GM19397 (cell line): Measurements from ENCODE around the gene TAS1R1.
"Not testable (repeated sequence)": the region's sequence is repeated elsewhere in the genome, so short reads cannot be mapped to it uniquely, and the experiment has no call there.

Experiments used
- ATAC-seq: cut with Tn5 transposase; IDR thresholded peaks from one replicate; pipeline ENCODE4 v1.9.1; 2021; ENCODE audit warnings: mild to moderate bottlenecking, moderate library complexity; ENCODE audit not compliant: unreplicated experiment

TAS1R1 gene

DNA sequence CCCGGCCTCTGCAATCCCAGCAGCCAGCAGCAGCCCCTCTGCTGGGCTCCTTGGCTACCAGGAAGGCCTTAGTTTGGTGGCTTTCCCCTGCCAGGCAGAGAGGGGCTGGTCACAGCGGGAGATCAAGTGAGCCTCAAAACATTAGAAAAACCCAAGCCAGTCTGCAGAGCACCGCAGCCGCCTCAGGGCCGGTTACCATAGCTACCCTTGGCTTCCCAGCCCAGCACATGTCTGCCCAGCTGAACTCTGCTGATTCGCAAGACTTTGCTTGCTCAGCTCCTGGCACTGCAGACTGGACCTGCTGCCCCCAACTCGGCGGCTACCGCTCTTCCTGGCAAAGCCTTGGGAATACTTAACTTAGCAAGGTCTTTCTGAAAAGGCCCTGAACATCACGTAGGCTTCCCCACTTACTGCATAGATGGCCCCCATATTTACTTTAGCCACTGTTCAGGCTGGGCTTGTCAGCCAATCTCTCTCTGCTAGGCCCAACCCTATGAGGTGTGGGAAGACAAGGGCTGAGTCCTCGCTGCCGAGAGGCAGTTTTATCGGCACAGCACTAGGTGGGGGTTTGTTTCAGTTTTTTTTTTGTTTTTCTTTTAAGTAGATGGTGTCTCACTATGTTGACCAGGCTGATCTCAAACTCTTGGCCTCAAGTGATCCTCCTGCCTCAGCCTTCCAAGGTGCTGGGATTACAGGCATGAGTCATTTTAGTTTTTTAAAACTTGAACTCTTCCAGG lies 35.0 kb upstream of the TAS1R1 start:
- ATAC-seq: no peak

DNA sequence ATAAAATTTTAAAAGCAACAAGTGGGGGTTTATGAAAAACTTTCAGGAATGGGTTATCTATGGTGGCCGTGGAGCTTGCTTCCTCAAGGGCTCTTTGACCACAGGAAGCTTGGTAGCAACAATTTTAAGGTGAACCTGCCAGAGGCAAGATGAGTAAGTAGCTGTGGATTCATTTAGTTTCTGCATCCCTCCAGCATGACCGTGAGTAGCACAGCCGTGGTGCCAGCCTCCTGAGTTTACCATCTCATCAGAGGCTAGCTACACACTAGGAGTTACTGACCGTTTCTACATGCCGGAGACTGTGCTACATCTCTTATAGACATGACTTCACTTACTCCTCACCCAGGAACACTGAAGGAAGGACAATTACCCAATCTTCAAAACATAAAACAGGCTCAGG lies 33.6 kb upstream of the TAS1R1 start:
- ATAC-seq: no peak

DNA sequence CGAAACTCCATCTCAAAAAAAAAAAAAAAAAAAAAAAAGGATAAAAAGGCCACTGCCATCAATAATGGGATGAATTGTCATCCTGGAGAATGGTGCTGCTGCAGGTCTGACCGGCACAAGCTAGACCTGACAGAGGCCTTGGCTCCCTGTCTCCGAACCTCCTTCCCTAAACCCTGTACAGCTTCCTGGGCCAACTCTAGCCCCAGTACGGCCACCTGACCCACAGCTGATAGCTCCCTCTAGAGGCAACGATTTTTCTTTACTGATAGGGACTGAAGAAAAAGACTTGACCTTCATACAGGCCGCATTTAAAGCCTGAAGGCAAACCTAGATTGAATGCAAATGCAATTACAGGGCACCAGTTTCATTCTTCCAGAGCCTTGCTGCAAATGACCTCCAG lies 31.5 kb upstream of the TAS1R1 start:
- no peak for ATAC-seq

DNA sequence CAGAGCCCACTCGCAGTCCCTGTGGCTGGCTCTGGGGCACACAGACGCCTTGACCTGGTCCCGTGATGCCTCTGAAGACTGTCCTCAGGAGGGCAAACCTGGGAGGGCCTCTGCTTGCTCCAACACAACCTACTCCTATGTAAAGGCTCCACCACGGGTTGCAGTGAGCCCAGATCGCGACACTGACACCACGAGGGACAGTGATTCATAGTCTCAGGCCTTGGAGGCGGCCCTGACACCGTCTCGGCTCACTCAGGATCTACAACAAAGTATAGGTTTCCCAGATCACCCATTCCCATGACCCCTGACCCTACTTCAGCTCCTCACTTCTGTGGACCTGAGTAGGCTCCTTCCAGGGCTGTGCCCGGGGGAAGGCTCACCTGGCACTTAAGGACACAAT lies 28.8 kb upstream of the TAS1R1 start:
- no peak for ATAC-seq

DNA sequence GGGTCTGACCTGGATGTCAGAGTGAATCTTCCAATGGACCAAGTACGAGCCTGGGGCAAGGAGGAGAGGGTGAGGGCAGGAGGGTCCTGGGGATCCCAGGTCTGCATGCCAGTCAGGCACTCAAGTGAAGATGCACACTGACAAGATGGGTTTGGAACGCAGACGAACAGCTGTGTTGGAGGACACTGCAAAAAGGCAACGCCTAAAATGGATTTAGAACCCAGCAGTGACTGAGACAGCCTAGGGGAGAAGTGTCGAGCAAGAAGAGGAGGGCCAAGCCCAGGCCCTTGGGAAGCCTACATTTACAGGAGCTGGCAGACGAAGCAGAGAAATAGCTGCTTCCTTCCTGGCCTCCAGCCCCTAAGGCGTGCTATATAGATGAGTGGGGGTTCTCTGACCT lies 26.6 kb upstream of the TAS1R1 start:
- no peak for ATAC-seq

DNA sequence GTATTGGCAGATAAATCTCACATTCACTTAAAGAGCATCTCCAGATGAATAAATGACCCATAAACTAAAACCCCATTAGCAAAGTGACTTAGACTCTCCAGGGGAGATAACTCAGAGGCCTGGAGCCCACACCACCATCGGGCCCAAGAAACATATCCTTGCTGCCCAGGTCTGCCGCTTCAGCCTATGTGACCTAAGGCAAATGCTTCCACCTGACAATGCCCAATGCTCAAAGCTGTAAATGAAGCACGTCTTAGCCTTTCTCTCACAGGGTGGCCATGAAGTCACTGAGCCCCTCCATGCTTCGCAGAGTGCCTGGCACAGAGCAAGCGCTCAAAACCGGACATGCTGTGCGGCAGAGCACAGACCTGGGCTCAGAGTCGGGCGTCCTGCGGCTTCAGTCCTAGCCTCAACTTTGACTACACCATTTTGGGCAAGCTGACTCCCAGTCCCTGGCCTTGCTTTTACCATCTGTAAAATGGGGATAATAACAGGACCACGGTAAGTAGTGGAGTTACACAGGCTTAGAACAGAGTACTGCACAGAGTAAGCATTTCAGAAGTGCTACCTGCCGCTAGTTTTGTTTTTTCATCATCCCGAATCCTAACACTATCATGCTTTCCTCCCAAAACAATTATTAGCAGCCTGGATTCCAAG lies 24.5 kb upstream of the TAS1R1 start:
- ATAC-seq: no peak

DNA sequence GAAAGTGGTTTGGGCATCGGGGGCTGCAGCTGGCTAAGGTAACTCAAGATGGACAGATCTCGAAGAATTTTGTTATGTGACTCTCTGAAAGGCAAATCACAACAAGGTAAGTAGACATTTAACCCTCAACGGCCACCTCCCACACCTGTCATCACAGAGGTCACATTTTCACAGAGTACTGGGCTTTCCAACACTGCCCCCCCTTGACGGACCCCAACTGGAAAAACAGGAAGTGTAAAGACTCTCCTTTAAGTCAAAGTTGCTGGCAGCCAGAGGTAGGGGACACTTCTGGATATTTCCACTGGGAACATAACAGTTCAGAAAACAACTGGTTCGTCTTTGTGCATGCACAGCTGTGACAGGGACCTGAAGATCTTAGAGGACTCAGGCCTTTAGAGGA lies 23.1 kb upstream of the TAS1R1 start:
- ATAC-seq: no peak

DNA sequence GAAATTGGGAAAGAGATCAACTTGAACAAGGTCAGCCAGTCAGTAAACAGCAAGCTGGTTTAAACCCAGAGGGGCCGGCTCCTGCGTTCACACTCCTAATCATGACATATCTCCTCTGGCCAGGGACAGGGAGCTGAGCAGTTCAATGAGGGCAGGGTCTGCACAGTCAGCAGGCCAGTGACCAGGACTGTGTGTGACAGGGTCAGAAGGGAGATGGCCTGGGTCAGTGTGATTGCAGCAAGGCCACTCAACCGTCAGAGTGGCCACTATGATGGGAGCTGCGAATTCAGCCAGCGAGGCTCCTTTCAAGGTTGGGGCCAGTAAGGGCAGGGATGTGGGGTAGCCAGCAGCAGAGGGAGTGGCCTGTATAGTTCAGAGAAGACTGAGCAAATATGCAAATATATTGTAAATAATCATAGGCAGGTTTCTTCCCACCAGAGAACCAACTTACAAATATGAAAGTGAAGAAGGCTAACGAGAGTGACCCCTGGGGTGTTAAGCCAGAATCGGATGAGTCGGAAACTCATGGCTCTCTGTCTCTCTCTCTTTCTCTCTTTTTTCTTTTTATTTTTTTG lies 20.8 kb upstream of the TAS1R1 start:
- no peak for ATAC-seq

DNA sequence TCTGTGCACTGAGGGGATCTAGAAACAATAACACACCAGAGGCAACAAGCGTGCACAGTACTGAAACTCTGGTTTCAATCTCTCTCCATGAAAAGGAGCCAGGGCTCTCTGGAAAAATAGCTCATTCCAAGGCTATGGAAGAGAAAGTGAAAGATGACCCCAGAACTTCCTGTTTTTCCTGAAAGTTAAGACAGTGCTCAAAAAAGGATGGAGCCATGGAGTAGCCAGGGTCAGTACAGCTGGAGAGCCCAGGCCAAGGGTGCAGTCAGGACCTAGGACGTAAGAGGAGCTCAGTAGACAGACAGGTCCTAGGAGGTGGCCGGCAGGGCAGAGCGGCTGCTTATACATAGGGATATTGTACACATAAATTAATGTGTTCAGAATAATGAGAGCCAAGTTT lies 19.9 kb upstream of the TAS1R1 start:
- ATAC-seq: no peak

DNA sequence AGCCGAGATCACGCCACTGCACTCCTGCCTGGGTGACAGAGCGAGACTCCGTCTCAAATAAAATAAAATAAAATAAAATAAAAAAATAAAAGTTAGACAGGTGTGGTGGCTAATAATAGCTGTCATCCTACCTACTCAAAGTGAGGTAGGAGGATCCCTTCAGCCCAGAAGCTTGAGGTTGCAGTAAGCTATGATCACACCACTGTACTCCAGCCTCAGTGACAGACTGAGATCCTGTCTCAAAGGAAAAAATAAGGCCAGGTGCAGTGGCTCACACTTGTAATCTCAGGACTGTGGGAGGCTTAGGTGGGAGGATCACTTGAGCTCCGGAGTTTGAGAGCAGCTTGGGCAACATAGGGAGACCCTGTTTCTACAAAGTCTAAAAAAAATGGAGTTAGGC lies 18.8 kb upstream of the TAS1R1 start:
- ATAC-seq: no peak

DNA sequence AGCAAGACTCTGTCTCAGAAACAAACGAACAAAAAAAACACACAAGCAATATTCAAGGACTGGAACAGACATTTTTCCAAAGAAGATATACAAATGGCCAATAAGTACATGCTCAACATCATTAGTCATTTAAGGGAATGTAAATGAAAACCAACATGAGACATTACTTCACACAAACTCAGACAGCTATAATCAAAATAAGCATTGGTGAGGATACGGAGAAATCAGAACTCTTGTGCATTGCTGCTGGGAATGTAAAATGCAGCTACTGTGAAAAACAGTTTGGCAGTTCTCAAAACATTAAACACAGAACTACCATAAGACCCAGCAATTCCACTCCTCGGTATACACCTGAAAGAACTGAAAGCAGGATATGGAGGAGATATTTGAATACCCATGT lies 16.2 kb upstream of the TAS1R1 start:
- no peak for ATAC-seq

DNA sequence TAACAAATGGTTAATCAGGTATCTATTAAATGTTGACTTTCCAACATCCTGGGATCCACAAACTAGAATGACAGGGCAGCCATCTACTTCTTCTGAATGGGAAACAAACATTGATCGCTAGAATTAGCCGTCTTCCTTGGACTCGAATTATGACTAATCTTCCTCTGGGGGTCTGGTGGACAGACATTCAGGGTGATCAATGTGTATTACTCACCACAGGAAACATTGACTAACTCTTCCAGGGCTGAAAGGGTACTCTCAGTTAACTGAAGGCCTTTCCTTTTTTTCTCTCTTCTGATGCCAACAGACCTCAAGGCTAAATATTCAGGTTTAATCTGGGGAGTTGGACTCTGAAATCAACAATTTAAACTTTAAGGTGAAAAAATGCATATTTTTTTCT lies 10.3 kb upstream of the TAS1R1 start:
- ATAC-seq: no peak

DNA sequence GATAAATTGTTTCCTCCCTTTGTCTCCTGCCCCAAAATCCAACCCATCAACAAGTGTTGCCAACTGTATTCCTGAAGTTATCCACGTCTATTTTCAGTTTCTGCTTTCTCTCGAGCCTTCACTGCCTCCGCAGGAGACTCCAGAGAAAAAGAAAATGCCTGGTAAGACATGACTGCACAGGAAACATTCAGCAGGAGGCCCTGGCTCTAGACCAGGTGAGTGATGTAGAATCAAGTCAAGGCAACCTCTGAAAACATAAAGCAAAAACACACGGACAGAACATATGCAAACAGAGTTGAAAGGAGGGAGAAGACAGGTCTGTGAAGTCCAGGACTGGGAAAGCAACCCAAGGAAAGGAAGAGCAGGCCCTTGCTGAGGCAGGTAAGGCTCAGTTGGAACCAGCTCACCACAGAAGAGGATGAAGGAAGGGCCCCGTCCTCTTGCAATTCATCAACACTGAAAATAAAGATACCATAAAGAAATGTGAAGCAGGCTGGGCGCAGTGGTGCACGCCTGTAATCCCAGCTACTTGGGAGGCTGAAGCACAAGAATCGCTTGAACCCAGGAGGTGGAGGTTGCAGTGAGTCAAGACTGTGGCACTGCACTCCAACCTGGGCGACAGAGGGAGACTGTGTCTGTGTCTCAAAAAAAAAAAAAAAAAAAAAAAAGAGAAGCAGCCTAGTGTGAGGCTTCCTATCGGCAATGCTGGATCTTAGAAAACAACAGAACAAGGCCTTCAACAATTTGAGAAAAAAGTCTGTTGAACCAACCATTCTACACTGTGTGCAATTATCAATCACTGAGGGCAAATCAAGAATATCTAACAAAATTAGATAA lies 9.6 kb upstream of the TAS1R1 start:
- no peak for ATAC-seq

DNA sequence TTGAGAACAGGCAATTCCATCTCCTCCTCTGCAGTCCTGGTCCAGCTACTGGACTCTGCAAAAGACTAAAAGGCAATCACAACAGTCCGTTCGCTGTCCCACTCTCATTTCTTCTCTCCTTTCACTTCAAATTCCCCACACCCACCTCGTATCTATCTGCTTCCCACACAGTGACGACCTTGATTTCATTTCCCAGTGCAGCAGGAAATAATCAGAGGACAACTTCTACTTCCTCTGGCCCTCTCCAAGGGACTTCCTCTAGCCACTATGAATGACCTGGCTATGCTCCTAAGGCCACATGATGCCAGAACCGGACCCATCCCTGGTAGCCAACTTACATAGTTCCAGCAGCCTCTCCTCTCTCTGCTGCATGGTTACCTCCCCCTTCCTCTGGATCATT lies 8.8 kb upstream of the TAS1R1 start:
- ATAC-seq: no peak

DNA sequence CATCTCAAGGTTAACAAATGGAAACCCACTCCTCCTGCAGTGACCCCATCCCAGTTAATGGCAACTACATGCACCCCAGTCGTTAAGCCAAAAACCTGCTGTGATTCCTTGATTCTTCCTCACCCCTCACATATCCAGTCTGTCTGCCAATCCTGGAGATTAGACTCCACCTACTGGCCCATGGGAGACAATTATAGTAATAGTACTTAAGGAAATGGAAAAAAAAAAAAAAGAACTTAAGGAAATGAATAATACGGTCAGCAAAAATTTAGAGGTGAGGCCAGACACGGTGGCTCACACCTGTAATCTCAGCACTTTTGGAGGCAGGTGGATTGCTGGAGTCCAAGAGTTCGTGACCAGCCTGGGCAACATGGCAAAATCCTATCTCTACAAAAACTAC lies 7.8 kb upstream of the TAS1R1 start:
- no peak for ATAC-seq

DNA sequence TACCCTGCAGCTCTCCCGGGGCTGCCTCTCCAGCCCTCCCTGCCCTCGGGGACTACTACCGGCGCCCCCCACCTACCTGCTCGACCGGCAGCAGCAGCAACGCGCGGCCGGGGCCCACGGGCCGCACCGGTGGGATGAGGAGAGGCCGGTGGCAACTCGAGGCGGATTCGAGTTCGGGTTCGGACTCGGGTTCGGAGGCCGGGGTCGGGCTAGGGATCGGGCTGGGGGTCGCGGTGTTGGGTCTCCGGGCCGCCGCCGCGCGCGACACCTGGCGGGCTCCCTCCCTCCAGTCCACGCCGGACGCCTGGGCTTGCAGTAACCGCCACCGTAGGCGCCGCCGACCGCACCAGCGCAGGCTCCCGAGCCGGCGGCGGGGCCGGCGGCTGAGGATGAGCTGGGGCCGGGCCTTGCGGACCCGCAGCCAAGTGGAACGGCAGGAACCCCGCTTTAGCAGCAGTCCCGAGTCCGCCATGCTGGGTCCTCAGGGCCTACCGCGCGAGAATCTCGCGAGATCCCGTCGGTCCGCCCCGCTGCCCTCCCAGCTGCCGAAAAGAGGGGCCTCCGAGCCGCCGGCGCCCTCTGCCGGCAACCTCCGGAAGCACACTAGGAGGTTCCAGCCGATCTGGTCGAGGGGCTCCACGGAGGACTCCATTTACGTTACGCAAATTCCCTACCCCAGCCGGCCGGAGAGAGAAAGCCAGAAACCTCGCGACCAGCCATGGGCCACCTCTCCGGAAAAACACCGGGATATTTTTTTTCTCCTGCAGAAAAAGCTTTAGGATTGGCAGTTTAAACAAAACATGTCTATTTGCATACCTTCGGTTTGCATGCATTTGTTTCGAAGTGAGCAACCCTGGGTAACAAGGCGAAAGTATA lies 838 bp upstream of the TAS1R1 start, which contains the start of gene NOL9:
Gene NOL9 (minus strand): TSS at position 483 of the 876 bp plus-strand sequence. CDS start 11 bp downstream, at position 472.
- ATAC-seq: peak; percentile 92

DNA sequence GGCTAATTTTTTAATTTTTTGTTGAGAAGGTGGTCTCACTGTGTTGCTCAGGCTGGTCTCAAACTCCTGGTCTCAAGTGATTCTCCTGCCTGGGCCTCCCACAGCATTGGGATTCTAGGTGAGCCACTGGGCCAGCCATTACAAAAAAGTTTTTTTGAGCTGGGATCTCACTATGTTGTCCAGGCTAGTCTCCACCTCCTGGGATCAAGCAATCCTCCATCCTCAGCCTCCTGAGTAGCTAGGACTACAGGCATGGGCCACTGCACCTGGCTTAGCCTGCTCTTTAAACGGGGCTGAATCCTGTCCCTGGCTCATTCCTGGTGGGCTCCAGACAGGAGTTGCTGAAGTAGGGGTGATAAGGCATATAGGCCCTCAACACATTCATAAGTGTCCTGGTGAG lies 2.5 kb downstream of the TAS1R1 start:
- no peak for ATAC-seq

DNA sequence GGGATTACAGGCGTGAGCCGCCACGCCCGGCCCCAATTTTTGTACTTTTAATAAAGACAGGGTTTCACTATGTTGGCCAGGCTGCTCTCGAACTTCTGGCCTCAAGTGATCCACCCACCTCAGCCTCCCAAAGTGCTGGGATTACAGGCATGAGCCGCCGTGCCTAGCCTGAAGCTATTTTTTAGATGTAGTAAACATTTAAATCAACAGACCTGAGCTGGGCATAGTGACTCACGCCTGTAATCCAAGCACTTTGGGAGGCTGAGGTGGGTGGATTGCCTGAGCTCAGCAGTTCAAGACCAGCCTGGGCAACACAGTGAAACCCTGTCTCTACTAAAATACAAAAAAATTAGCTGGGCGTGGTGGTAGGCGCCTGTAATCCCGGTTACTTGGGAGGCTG lies 4.1 kb downstream of the TAS1R1 start:
- ATAC-seq: not testable (repeated sequence)

DNA sequence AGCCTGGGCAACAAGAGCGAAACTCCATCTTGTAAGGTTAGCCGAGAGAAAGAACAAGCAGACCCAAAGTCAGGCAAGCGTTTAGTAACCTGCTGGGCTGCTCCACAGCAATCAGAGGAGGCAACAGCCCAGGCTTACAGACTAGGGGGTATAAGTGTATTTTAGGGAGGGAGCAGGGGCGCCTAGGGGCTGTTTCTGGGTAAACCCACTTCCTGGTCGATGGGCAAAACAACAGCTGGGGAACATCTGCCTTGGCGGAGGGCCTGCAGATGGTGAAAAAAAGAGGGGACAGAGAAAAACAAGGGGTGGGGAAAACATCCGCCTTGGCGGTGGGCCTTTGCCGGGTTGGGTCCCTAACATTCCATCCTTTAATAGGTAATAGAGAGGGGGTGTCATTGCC lies 5.2 kb downstream of the TAS1R1 start:
- ATAC-seq: no peak

DNA sequence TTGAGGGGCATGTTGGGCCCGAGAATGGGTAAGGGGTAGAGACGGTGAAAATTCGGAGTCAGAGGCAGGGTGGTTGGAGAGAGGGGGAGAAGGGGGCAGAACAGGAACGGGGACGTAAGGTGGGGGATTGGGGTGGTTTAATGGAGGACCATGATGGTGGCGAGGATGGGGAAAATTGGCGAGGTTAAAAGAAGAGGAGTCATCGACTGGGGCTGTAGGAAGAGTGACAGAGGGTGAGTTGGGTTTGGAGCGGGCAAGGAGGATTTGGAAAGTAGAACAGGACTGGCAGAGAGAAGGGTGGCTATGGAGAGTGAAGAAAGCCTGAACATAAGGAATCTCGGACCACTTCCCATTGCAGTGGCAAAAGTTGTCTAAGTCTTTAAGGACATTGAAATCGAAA lies 13.9 kb downstream of the TAS1R1 start:
- ATAC-seq: no peak

DNA sequence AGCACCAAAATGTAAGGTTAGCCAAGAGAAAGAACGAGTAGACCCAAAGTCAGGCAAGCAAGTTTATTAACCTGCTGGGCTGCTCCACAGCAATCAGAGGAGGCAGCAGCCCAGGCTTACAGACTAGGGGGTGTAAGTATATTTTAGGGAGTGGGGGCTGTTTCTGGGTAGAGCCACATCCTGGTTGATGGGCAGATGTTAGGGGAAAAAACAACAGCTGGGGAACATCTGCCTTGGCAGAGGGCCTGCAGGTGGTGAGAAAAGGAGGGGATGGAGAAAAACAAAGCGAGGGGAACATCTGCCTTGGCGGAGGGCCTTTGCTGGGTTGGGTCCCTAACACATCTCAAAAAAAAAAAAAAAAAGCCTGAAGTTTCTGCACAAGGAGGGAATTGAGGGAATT lies 15.0 kb downstream of the TAS1R1 start:
- no peak for ATAC-seq
